HG03342 (cell line): ENCODE data around the gene SMTN.
"Not testable (repeated sequence)": the region's sequence is repeated elsewhere in the genome, so short reads cannot be mapped to it uniquely, and the experiment has no call there.

Experiments
- ATAC-seq: cut with Tn5 transposase; IDR thresholded peaks from one replicate; pipeline ENCODE4 v1.9.1; 2021; ENCODE audit warnings: mild to moderate bottlenecking, moderate library complexity; ENCODE audit not compliant: unreplicated experiment

The SMTN gene

DNA sequence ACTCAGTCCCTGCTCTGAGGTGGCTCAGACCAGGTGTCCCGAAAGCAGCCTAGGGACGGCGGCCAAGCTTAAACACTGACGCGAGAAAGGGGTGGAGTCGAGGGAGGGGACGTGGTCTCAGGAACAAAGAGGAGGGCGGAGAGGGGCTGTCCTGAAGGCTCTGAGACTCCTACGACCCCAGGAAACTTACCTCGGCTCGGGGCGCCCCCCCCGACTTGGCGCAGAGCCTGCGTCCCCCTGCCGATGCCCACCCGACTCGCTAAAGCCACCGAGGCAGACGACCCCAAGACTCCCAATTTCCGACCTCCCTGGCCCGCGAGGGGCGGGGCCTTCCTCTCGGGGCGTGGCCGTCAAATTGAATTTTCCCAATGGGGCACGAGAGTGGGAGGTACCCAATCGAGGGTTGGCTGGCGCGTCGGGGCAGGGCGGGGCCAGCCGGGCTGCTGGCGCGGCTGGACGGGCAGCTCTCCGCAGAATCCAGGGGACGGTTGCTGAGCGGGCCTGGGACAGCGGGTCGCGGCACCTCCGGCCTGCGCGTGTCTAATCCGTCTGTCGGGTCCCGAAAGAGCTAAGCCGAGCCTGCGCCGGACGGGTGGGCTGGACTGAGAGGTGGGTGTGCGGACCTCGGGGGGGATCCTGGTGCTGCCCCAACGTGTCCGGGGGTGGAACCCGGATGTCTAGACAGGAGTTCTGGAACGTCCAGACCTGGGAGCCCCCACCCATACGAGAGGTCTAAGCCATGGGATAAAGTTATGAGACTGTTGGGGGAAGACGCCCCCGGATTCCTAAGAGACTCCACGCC is at the start of gene SMTN:
Gene SMTN (plus strand): TSS at position 471 of the 802 bp plus-strand sequence. CDS start 1,941 bp downstream, outside the sequence.
- ATAC-seq: peak; percentile 55

DNA sequence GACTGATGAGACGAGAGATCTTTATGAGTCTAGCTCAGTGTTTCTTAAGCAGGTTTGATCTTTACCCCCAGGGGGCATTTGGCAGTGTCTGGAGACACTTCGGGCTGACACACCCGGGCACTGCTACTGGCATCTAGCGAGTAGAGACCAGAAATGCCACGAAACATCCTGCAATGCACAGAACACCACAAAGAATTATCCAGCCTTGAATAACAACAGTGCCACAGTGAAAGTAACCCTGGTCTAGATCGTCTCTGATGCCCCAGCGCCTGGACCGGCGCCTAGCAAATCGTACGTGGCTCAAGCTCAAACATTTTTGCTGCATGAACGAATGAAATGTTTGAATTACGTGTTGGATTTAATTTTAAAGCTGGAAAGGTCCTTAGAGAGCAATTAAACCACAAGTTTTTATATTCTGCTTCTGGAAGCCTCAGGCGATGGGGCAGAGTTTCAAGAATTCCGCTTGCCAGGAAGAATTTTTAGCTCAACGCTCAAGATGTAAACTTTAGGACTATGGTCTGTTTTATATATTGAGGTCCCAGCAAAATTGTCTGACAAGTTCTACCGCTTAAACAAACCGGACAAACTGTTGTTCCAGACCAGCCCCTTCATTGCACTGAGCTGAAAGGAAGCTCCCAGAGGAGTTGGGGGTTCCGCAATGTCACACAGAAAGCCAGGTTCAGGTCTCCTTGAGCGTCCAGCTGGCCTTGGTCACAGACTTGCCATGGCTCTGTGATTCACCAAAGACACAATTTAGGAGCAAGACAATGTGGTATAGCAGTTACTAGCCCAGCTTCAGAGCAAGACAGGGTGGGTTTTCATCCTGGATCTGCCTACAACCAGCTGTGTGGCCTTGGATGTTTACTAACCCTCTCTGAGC is 44.2 kb upstream of the SMTN start:
- no peak for ATAC-seq

DNA sequence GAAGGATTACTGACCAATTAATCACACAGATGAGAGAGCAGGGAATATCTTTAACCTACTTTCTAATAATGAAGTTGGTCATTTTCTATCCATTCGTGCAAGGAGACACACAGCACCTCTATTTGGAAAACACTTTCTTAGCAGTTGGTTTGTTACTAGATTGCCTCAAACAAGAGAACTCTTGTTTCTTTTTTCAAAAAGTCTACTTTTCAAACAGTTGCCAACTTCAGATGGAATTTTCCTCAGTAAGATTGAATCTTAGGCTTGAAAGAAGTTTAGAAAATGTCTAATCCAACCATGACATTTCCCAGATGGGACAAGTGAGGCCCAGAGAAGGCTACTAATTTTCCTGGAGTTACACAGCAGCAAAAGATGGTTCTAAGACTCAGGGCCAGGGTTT is 42.4 kb upstream of the SMTN start:
- no peak for ATAC-seq

DNA sequence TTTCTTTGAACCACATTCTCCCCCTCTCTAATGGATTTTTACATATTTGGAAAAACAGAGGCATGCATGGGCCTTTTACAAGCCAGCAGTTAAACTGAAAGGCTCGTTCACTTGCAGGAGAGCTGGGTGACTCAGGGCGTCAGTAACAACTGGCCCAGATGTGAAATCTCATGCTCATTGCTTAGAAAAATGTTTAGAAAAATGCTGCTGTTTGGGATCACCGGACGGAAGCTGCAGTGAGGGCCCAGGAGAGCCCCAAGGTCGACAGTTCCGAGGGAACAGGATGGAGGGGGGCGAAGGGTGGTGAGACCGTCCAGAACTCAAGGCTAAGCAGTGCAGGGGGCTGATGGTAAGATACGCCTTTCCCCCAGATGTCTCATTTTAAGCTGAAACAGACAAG is 41.7 kb upstream of the SMTN start:
- ATAC-seq: no peak

DNA sequence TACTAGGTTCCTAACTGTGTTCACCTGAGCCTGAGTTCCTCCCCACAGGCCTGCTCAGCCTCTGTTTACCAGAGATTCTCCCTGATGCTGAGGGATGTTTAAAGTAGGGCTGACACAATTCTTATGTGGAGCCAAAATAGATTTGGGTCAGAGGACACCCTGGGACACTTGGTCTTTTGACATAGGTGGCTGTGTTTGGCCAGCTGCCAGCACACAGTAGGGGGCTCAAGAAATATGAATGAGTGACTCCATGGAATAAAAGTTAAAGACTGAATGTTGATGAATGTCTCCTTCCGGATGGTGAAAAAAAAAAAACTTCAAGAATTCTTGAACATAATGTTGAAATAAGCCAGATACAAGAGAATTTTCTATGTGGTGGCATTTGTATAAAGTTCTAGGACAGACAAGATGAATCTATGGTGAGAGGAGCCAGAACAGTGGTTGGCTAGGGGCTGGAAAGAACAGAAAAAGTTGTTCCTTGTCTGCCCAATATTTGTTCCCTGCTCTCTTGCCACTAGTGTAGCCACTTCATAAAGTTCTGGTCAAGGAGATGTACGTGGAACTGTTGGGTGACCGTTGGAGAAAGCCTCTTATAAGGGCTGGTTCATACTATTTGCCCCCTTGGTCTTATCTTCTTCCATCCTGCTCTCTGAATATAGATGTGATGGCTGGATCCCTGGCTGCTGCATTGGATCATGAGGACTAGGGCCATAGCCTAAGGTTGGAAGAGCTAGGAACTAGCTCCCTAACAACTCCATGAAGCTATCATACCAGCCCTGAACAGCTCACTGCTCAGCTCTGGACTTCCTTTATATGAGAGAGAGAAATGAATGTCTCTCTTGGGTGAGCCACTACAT is 40.3 kb upstream of the SMTN start:
- no peak for ATAC-seq

DNA sequence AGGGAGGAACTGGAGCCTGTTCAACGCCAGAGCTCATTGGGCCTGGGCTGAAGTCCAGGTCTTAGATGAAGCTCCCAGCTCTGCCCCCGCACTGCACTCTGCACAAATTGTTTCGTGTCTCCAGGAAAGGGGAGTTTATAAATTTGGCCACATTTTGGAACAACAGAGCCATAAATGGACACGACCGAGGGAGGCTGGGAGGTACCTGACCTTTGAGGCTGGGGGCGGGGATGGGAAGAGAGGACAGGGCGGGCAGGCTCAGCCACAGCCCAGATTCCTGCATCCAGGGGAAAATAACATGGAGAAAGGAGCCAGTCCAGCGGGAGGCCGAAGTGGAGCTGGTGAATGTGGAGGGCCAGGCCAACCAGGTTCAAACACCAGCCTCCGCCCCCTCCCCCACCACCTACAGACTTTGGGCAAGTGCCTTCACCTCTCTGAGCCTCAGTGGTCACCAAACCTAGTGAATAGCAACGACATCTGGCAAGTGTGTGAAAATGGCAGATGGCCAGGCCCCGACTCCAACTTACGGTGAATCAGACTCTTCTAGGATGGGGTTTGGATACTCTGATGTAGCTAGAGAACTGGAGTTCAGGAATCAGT is 36.8 kb upstream of the SMTN start:
- no peak for ATAC-seq

DNA sequence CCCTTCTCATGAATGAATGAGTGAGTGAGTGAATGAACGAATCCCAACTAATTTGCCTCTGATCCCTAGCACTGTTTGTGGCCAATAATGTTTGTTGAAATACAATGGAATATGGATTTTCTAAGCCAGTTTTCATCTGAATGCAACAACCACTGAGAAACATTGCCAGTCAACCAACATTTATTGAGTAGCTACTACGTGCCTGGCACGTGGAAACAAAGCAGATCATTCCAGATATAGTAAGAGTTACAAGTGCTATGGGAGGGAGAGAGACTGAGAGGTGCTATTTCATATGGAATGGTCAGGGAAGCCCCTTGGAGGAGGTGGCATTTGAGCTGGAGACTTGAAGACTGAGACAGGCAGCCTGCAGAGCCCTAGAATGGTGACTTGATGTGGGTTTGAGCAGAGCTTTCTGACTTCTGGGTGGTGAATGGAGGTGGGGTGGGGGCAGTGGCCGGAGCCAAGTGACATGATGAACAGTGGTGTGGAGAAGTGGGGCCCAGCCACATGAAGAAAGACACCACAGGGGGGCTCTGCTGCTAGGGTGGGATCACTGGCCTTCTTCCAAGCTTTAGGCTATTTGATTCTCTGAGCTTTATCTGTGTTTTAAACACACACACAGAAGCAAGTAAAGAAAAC is 35.1 kb upstream of the SMTN start:
- ATAC-seq: no peak

DNA sequence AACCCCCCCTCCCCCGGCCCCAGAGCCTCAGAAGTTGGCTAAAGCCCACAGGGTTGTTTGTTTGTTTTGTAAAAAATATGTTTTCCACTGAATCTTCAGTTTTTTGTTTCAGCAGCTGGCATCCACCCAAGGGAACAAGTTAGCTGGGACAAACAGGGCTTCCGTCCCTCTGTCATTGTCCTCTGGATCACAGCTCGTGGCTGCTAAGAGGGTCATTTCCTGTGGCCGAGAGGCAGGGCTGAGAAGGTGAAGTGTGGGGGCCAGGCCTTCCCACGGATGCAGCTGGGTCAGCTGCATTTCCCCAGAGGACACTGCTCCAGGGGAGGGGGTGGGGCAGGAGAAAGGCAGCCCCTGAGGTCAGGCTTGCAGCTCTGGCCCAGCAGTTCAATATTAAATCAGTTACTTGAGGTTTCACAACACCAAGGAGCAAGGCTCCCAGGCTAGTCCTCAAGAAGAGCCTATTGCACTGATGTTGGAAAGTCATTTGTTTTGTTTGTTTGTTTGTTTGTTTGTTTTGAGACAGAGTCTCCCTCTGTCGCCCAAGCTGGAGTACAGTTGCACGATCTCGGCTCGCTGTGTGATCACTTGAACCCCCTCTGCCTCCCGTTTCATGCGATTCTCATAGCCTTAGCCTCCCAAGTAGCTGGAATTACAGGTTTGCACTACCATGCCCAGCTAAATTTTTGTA is 34.4 kb upstream of the SMTN start:
- no peak for ATAC-seq

DNA sequence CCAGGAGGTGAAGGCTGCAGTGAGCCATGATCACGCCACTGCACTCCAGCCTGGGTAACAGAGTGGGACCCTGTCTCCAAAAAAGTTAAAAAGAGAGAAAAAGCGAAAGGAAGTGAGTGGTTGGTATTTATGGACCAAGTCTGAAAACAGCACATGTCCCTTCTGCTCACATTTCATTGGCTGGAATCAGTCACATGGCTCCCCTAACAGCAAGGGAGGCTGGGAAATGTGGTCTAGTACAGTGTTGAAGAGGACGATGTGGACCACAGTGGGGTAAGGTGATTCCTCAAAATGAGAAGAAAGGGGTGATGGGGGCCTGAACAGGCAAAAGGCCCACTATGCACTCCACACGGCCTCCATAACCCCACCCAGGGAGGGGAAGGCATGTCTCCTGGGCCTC is 32.5 kb upstream of the SMTN start:
- no peak for ATAC-seq

DNA sequence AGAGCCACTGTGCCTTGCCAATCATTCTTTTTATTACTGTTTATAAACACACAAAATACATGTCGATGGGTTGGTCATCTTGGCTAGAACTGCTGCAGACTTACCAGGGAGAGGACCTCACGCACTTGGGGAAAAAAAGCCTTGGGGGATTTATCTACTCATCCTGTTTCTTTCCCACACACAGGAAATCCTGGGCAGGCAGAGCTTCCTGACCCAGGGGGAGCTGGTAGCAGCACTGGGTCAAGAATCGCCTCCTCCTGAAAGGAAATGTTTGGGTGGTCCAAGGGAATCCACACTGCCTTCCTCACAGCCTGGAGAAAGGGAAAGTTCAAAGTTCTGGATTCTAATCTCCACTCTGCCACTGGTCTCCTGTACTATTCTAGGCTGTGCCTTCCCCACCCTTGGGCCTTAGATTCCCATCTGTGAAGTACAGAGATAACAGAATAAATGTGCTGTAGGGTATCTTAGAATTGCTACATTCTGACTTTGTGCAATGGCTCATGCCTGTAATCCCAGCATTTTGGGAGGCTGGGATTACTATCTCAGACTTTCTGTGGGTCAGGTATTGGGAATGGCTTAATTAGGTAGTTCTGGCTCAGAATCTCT is 31.2 kb upstream of the SMTN start:
- ATAC-seq: no peak

DNA sequence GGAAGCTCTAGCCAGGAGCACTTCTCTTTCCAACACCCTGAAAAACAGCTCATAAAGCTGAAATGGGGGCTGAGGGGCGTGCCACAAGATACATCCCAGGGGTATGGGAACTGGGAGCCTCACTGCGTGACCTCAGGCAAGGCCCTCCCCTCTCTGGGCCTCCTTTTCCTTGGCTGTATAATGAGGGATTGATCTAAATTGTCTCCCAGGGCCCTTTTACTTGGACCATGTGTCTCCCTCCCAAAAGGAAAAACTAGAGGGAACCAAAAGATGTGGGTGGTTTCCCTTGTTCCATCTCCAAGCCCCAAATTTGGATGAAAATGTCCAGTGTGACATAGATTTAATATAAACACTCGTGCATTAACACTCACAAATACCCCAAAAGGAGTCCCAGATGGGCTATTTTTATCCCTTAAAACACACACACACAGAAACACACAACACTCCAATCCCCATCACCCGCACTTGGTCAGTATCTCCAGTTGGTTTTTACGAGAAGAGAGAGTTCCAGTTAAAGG is 25.9 kb upstream of the SMTN start:
- ATAC-seq: no peak

DNA sequence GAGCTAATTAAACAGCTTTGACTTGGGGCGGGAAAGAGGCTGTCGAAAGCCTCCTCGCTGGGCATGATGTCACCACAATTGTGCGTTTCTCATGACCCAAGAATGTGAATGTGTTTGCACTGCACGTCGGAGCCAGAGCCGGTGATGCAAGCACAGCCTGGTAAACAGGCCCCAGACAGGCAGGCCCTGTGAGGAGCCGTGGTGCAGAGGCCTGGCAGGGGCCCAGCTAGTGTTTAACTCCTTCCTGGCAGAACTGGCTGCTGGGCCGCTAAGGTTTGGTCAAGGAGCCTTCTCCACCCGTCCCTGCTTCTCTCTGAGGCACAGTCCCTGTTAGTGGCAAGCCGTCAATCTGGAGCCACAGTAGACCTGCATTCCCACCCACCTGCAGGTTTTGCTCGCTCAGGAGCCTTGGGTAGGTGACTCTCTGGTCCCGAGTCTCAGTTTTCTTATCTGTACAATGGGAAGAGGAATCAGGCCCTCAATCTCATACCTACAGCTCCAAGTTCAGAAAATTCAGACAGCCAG is 25.4 kb upstream of the SMTN start:
- ATAC-seq: no peak

DNA sequence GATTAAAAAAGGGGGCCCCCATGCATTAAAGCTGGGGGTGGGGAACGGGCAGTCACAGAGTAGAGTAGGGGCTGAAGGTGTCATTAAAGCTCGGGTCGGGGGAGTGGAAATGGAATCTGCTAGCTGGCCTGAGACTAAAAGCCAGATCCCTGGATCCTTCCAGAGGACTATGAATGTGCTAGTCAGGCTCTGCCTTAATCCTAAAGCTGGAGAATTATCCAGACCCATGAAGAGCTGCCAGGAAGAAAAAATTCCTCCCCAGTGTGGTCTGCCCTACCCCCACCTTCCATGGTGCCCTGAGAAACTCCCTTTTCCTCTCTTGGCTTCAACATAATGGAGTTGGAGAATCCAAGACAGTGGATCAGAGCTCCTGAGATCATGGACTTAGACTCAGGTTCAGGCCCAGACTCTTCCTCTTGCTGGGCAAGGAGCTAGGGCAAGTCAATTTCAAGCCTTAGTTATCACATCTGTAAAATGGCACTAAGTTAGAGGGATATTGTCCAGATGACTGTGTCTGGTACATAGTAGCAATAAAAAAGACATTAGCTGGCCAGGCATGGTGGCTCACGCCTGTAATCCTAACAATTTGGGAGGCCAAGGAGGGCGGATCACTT is 24.0 kb upstream of the SMTN start:
- ATAC-seq: no peak

DNA sequence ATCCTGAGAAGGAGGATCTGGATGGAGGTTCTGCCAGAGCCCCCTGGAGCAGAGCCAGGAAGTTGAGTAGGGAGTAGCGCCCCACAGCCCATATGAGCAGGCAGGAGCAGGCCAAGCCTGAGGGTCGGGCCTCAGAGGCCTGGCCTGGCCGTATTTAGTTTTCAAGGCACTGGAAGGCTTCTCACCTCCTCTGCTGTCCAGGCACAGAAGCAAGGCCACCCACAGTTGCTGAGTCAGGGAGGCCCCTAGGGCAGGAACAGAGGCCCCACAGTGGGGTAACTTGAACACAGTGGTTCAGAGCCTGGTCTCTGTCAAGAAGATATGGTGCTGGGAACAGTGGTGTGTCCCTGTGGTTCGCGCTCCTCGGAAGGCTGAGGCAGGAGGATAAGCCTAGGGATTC is 21.5 kb upstream of the SMTN start:
- ATAC-seq: not testable (repeated sequence)

DNA sequence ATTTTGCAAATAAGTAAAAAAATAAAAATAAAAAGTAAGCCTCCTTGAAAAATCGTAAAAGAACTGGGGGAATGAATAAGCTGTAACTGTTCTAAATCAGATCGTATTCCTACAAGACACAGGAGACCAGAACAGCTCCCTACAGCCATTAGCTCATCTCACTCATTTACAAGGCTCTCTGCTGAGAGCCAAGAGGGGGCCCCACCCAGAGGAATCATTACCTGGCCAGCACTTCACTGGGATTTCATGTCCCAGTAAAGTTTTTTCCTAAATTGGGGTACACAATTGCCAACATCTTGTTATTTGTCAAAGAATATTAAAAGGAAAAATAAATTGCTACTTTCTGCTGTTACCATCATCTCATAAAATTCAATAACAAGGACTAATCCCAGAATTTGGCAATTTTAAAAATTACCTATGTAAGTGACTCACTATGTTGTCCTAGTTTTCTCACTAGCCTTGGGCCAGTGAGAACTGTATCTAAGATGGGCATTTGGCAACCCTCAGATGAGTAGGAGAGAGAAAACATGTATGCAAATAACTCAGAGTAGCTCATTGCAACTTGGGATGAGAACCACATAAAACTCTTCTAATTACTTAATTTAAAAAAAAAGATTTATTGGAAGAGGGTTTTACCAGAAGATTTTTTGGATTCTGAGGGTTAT is 18.4 kb upstream of the SMTN start:
- no peak for ATAC-seq

DNA sequence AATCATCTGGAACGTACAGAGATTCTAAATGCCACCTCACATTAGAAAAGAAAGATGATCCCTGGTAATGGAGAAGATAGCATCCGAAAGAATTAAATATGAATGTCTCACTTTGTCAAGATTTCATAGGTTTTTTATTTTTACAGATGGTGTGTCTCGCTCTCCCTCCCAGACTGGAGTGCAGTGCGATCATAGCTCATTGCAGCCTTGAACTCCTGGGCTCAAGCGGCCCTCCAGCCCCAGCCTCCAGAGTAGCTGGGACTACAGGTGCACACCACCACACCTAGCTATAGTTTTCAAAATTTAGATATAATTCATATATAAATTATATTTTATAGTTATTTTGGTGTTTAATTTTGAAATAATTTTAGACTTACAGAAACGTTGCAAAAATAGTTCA is 16.7 kb upstream of the SMTN start:
- ATAC-seq: no peak

DNA sequence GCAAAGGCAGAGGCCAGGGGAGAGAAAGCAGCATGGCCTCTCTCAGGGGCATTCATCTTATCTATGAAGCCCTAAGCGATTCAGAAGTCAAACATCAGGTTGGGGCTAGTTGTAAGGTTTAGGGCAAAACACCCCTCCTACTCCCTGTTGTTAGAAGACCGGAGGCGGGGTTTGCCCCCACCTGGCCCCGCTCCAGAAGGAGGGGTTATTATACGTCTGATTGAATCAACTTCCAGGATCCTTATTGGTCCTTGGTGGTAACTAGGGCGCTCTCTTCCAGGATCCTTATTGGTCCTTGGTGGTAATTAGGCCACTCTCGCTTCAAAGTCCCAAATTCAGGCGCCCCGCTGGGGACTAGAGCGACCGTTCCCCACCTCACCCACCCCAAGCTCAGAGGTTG is 12.1 kb upstream of the SMTN start:
- no peak for ATAC-seq
